Fibroblast of skin of scalp (primary cell): ENCODE measurements around the gene SEL1L.
"Not testable (repeated sequence)": the region's sequence is repeated elsewhere in the genome, so short reads cannot be mapped to it uniquely, and the experiment has no call there.

Source experiments
- DNase-seq: peaks from one replicate; pipeline ENCODE4 v3.0.0-alpha.2; 2013

Gene SEL1L

GRCh38 chr14:81446279-81447007, 87.2 kb downstream of the SEL1L start:
- DNase-seq = no peak

GRCh38 chr14:81441626-81442134, 92.0 kb downstream of the SEL1L start:
- no peak for DNase-seq

DNA sequence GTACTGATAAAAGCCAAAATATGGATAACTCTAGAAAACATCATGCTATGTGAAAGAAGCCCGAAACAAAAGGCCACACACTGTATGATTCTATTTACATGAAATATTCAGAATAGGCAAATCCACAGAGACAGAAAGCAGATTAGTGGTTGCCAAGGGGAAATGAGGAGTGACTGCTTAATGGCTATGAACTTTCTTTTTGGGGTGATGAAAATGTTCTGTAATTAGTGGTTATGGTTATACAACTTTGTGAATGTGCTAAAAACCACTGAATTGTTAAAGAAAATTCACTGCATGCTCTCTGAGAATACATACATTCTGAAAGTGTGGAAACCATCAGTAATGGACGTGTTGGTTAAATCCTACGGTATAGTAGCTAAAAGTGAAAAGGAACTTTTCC, 93.6 kb downstream of the SEL1L start:
- no peak for DNase-seq

DNA sequence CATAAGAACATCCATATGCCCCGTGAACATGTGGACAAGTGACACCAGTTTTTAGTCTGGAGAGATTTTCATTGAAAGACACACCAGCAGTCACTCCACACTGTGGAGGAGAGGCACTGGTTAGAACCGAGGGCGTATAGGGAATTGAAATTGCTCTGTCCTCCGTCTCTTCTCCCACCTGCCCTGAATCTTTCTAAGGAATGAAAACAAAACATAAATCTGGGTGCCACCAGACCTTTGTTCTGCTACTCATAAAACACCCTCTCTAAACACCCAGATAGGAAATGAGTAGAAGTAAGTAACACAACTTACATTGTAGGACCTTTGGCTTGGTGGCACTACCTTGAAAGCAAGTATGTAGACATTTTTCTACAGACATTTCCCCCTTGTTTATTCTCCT, 96.4 kb downstream of the SEL1L start:
- DNase-seq = no peak

DNA sequence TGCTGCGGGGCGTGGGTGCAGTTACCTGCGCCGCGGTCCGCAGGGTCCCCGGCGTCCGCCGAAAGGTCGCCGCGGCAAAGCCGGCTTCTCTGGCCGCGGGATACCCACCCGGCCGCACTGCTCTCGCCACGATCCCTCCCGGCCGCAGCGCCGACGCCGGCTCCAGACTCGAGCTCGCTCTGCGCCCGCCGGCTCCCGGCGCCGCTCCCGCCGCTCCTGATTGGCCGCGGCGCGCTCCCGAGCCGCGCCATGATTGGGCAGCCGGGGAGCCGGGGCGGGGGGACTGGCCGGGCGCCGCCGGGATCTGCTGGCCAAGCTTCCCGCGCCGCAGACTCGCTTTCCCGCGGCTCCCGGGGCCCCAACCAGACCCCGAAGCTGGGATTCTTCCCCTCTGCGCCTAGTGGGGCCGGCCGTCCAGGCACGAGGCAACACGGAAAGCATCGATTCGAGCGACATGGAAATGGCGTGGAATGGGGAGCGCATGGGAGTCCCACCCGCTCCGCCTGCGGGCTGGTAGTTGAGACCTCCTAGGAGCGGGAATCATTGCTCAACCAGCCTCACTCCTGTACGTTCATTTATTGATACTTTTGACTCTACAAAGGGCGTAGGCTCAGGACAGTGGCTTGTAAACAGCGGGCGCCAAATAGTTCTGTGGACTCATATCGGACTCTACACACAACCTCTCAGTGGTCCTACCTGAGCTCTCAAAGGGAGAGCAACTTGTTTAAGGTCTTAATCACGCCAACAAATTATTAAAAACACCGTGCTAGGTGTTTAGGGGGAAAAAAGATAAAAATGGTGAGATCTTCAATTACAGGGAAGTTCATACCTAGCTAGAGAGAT, 97.1 kb downstream of the SEL1L start:
- peak; percentile 69 for DNase-seq

GRCh38 chr14:81435391-81436295, 98.0 kb downstream of the SEL1L start:
- peak; percentile 33 for DNase-seq

DNA sequence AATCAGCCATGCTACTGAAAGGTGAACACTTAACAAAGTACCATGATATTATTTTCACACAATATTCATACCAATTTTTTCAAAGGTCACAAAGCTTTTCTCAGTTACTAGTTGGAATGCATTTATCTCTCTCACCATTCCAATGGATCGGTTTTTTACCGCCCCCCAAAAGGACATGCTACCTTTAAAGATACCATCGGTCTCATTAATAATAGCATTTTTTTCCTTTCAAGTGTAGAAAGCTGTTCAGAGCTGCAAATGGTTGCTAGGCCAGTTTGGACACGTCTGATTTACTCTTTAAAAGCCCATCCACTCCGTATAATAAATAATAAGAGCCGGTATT, 98.6 kb downstream of the SEL1L start:
- DNase-seq = no peak

DNA sequence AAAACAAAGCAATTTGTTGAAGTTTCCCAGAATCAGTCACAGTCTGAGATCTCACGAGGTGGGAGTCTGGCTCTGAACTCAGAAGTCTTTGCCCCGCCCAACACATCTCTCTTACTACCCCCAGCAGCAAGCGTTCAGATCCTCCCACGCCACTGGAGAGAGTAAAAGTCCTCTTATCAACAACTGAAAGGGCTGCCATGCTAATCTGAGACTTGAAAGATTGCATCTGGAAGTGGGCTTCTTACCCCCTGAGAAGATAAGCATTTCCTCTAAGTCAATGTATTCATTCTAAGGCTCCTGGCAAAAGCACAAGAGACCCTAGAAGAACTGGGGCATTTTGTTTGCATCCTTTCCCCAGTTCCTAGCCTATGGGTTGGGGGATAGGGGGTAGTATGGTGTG, 99.4 kb downstream of the SEL1L start:
- no peak for DNase-seq

GRCh38 chr14:81433378-81433777, 100.3 kb downstream of the SEL1L start:
- no peak for DNase-seq

DNA sequence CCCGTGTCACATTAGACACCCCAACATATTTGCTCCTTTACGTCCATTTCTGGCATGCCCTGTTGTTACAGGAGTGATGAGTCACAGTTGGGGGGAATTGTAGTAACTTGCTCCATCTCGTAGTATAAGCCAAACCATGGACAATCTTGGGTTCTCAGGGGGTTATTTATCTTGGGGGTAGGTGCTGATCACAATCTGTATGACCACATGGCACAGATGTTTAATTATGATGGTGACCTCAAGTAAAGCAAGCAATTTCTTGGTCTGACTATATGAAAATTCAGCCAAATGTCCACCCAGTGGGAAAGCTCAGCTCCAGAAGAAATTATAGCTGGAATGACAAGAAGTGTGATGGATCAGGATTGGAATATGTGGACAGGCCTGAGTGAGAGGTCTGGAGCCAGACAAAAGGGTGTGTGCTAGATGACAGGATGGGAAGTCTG, 101.4 kb downstream of the SEL1L start:
- DNase-seq = no peak

- no peak for DNase-seq
These were observed 103.4 kb downstream of the SEL1L start for GRCh38 chr14:81430235-81430634.

DNA sequence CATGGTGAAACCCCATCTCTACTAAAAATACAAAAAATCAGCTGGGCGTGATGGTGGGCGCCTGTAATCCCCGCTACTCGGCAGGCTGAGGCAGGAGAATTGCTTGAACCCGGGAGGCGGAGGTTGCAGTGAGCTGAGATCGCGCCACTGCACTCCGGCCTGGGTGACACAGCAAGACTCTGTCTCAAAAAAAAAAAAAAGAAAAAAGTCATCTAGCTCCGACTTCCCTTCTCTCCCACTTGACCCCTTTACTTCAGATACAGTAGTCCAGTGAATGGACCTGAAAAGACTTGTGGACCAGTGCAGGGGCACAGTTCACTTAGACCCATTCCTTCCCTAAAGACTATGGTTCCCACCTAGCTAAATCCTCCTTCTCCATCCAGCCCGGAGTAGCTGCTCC, 103.9 kb downstream of the SEL1L start:
- DNase-seq = not testable (repeated sequence)

DNA sequence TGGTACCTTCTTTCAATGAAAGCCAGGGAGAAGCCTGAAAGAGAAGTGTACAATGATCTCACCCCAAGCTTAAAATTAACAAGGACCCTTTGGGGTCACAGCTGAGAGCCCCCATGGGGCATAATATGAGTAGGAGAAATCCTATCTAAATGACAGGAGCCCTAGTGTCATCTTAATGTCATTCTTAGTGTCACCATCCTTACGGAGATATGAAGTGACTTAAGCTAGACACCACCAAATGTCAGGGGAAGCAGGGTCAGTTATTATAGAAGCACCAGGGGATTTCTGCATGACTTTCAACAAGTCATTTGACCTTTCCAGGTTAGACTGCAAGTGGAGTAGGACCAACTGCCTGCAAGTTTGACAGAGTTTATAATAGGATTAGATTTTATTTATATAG, 104.6 kb downstream of the SEL1L start:
- DNase-seq = no peak

DNA sequence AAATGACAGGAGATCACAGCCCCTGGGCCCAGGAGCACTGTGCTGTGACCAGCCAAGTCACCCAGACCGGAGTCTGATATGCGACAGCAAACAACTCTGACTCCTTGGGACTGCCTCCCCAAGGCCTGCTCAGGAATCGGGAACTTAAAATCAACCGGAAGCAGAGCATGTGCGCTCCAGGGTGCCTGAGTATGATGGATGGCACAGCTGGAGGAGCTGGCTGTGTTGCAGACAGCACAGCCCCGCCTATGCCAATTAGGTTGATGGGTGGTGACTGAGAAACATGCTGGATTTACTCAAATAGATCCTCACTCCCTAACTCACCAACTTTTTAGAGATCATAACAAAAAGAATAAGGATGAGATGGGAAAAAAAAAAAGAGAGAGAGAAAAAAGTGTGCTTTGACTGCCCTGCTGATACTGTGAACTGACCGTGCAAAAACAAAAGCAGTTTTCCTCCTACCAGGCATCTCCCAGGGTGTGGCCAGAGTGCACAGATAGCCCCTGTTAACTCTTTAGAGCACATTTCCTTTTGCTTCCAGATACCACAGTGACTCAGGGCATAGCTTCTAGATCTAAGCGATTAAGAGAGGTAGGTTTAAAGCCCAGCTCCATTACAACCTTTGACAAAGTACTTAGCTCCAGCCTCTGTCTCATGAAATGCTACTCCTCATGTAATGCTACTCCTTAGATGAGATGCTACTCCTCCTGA, 106.2 kb downstream of the SEL1L start:
- DNase-seq = peak; percentile 25

DNA sequence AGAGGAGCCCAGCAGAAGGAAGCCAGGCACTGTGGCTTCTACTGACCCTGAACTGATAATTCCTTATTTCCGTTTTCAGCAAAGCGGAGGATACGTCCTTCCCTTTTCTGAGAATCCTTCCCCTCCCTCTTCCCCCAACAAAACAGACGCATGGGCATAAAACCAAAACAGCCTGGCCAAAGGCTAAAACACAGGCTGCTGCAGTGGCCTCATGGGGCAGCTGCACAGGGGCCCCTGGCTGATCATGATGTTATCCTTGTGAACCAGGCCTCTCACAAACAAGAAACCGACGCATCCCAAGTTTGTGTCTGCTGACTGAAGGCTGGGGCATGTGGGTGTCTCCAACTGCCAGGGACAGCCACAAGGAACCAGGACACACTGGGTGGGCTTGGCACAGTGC, 110.1 kb downstream of the SEL1L start:
- no peak for DNase-seq
